NCI-H510A (cell line): Measurements from ENCODE around the gene TPM3.
"Not testable (repeated sequence)": the region's sequence is repeated elsewhere in the genome, so short reads cannot be mapped to it uniquely, and the experiment has no call there.

Source experiments
- DNase-seq: peaks from one replicate; lab custom pipeline; 2025; lab: John Stamatoyannopoulos, UW

Gene TPM3

GRCh38 chr1:154191990-154192461 is at the start of gene TPM3:
Gene TPM3 (minus strand): TSS chr1:154192100. CDS start chr1:154192018, 82 bp downstream.
- no peak for DNase-seq

- DNase-seq, result no peak
These were observed 48.5 kb upstream of the TPM3 start for GRCh38 chr1:154240294-154240833.

- DNase-seq, result no peak
These were observed 47.6 kb upstream of the TPM3 start for GRCh38 chr1:154239491-154239890.

- DNase-seq, result no peak
These were observed 46.1 kb upstream of the TPM3 start for GRCh38 chr1:154237880-154238506.

GRCh38 chr1:154237435-154237834 is 45.5 kb upstream of the TPM3 start:
- no peak for DNase-seq

GRCh38 chr1:154236855-154237254 is 45.0 kb upstream of the TPM3 start:
- no peak for DNase-seq

- not testable (repeated sequence) for DNase-seq
These were observed 41.2 kb upstream of the TPM3 start for GRCh38 chr1:154233127-154233526.

- not testable (repeated sequence) for DNase-seq
These were observed 39.2 kb upstream of the TPM3 start for GRCh38 chr1:154231112-154231511.

GRCh38 chr1:154225370-154225769 is 33.5 kb upstream of the TPM3 start:
- DNase-seq, result no peak

GRCh38 chr1:154223621-154224020 is 31.7 kb upstream of the TPM3 start:
- no peak for DNase-seq

GRCh38 chr1:154222918-154223317 is 31.0 kb upstream of the TPM3 start:
- no peak for DNase-seq

- no peak for DNase-seq
These were observed 30.6 kb upstream of the TPM3 start for GRCh38 chr1:154222518-154222917.

GRCh38 chr1:154221278-154222001 is 29.5 kb upstream of the TPM3 start:
- no peak for DNase-seq

GRCh38 chr1:154220970-154221277 is 29.0 kb upstream of the TPM3 start:
- no peak for DNase-seq

- peak; percentile 98 for DNase-seq
These were observed 28.4 kb upstream of the TPM3 start, which contains the start of gene UBAP2L for GRCh38 chr1:154220071-154220969. Gene UBAP2L (plus strand): TSS chr1:154220955. CDS start chr1:154225124, 4,169 bp downstream.

GRCh38 chr1:154219541-154219940 is 27.6 kb upstream of the TPM3 start:
- DNase-seq, result no peak

GRCh38 chr1:154218545-154218944 is 26.6 kb upstream of the TPM3 start:
- no peak for DNase-seq

GRCh38 chr1:154213274-154213673 is 21.4 kb upstream of the TPM3 start:
- DNase-seq, result no peak

- no peak for DNase-seq
These were observed 20.2 kb upstream of the TPM3 start for GRCh38 chr1:154212083-154212482.

GRCh38 chr1:154208677-154209388 is 16.9 kb upstream of the TPM3 start:
- no peak for DNase-seq

- DNase-seq, result no peak
These were observed 15.4 kb upstream of the TPM3 start for GRCh38 chr1:154207262-154207661.

- DNase-seq, result no peak
These were observed 14.3 kb upstream of the TPM3 start, which contains the start of gene CFAP141 for GRCh38 chr1:154206196-154206595. Gene CFAP141 (minus strand): TSS chr1:154206333. CDS start chr1:154206307, 26 bp downstream.
